HEK293T (cell line): ENCODE results near the gene VRK2.

ENCODE experiments used
- ARNT ChIP-seq: fragments of 450-650 bp; IDR thresholded peaks from 2 replicates; pipeline ENCODE4 v1.6.1; 2017; ENCODE audit warnings: mild to moderate bottlenecking
- FOXA1 ChIP-seq: fragments of 450-650 bp; IDR thresholded peaks from 2 replicates; pipeline ENCODE4 v1.6.1; 2016; ENCODE audit warnings: mild to moderate bottlenecking
- HDGF ChIP-seq: fragments of 450-650 bp; IDR thresholded peaks from 2 replicates; pipeline ENCODE4 v1.6.1; 2017; ENCODE audit warnings: antibody characterized with exemption, borderline replicate concordance
- SP1 ChIP-seq: fragments of 450-650 bp; IDR thresholded peaks from 2 replicates; pipeline ENCODE4 v1.6.1; 2017

GRCh38 chr2:58146707-58147106 is 100.1 kb downstream of the VRK2 start:
- TF ChIP-seq FOXA1 = no peak
- no peak for TF ChIP-seq SP1
- no peak for TF ChIP-seq HDGF
- TF ChIP-seq ARNT = no peak
